Renal cortical epithelial cell (primary cell): ENCODE data around the gene GSKIP. TPM values are rescaled to one million over a fixed set of nuclear protein-coding genes. Genes with fewer than 3 reads are reported as not detected.
"Not testable (repeated sequence)": the region's sequence is repeated elsewhere in the genome, so short reads cannot be mapped to it uniquely, and the experiment has no call there.

ENCODE experiments used
- DNase-seq: peaks from one replicate; pipeline ENCODE4 v3.0.0-alpha.2; 2011; ENCODE audit warnings: low read depth
- total RNA-seq: library from RNA; depleted of rRNA; stranded (reverse); fragments of >200 nt; gene quantifications from 2 replicates; pipeline ENCODE4 v1.2.3, GENCODE V29; 2014

GSKIP gene, protein sequence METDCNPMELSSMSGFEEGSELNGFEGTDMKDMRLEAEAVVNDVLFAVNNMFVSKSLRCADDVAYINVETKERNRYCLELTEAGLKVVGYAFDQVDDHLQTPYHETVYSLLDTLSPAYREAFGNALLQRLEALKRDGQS
- total RNA-seq: 98.8 and 253 TPM in 2 replicates

GRCh38 chr14:96362965-96363750, at the start of gene GSKIP, which contains the start of gene ATG2B:
GSKIP (plus strand) TSS chr14:96363526; CDS start chr14:96382248, 18,722 bp downstream.
ATG2B (minus strand) TSS chr14:96363341; CDS start chr14:96362976, 365 bp downstream.
- peak; percentile 68 for DNase-seq

DNA sequence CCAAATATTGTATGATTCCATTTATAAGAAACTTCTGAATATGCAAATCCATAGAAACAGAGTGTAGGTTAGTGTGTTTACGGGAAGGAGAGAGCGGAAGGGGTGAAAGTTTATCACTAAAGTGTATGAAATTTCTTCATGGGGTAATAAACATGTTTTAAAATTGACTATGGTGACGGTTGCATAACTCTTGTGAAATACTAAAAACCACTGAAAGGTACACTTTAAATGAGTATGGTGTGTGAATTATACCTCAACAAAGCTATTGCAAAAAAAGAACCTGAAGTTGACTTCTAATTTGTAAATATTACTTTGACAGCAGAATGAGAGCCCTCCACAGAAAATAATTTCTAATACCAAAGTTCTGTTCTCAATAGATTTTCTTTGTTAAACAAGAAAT, 47.2 kb upstream of the GSKIP start:
- DNase-seq: no peak

GRCh38 chr14:96318836-96319235, 44.5 kb upstream of the GSKIP start:
- DNase-seq: no peak

GRCh38 chr14:96320605-96321004, 42.7 kb upstream of the GSKIP start:
- DNase-seq: no peak

DNA sequence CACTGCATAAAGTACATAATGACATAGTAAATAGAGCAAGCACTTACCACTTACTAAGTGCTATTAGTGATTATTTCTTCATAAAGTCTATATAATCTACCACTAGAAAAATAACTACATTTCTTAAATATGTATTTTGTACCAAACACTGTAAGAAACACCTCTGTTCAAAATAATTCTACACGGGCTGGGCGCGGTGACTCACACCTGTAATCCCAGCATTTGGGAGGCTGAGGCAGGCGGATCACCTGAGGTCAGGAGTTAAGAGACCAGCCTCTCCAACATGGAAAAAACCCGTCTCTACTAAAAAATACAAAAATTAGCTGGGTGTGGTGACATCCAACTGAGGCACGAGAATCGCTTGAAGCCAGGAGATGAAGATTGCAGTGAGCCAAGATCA, 39.1 kb upstream of the GSKIP start:
- DNase-seq: no peak

DNA sequence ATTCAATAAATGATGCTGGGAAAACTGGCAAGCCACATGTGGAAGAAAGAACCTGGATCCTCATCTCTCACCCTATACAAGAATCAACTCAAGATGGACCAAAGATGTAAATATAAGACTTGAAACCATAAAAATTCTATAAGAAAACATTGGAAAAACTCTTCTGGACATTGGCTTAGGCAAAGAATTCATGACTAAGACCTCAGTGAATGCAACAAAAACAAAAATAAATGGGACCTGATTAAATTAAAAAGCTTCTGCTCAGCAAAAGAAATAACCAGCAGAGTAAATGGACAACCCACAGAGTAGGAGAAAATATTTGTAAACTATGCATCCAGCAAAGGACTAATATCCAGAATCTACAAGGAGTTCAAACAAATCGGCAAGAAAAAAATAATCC, 24.8 kb upstream of the GSKIP start:
- DNase-seq: no peak

GRCh38 chr14:96341323-96341722, 22.0 kb upstream of the GSKIP start:
- DNase-seq: no peak

- DNase-seq: no peak
Measured at GRCh38 chr14:96345669-96346068, 17.7 kb upstream of the GSKIP start.

- DNase-seq: not testable (repeated sequence)
Measured at GRCh38 chr14:96347957-96348356, 15.4 kb upstream of the GSKIP start.

DNA sequence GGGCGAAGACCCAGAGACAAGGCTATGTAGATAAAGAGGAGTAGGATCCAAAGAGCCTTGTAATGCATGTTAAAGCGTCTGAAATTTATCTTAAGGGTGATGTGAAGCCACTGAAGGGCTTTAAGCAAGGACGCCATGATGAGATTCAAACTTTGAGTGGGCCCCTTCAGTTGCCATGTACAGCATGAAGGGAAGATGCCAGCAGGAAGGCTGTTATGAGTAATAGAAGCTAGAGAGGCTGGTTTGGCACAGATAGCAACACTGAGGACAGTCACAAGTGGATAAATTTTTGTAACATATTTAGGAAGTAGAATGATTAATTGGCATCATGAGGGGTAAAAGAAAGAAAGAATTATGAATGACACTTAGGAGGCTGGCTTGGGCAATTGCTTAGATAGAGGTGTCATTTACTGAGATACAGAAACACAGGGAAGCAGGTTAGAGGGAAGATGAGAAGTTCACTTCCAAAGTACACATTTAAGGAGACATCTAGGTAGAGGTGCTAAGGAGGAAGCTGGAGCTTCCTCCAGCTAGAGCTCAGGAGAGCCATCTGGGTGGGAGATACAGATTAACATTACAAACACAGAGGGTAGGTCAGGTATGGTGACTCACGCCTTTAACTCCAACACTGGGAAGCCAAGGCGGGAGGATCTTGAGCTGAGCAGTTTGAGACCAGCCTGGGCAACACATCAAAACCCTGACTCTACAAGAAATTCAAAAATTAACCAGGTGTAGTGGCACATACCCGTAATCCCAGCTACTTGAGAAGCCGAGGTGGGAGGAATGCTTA, 13.8 kb upstream of the GSKIP start:
- DNase-seq: peak; percentile 35

DNA sequence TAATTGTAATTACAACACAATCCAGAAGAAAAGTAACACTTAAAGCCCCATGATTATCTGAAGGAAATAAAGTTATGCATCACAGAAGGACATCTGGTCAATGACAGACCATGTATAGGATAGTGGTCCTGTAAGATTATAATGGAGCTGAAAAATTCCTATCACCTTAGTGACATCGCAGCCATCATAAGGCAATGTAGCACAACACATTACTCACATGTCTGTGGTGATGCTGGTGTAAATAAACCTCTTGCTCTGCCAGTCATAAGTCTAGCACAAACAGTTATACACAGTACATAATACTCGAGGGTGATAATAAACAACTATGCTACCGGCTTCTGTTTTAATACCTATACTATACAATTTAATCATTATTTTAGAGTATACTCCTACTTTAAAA, 11.3 kb upstream of the GSKIP start:
- DNase-seq: no peak

- no peak for DNase-seq
Measured at GRCh38 chr14:96352708-96353107, 10.6 kb upstream of the GSKIP start.

DNA sequence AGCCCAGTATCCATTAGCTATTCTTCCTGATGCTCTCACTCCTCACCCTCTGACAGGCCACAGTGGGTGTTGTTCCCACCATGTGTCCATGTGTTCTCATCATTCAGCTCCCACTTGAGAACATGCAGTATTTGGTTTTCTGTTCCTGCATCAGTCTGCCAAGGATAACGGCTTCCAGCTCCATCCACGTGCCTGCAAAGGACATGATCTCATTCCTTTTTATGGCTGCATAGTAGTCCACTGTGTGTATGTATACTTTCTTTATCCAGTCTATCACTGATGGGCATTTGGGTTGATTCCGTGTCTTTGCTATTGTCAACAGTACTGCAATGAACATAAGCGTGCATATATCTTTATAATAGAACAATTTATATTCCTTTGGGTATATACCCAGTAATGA, 9.1 kb upstream of the GSKIP start:
- no peak for DNase-seq

DNA sequence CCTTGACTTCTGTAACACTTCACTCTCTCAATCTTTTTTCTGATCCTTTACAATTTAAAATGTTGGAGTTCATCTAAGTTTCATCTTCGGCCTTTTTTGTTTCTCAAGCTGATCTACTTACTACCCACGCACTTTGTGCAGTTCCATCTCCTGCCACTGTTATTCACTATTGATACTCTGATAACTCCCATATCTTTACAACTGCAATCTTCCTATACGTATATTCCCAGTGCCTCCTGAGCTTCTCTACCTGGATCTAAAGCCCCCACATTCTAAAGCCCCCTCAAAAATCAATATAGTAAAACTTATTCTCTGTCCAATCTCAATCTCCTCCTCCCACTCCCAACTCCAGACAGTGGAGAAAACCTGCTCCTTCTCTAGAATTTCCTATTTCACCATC, 6.1 kb upstream of the GSKIP start:
- DNase-seq: no peak

DNA sequence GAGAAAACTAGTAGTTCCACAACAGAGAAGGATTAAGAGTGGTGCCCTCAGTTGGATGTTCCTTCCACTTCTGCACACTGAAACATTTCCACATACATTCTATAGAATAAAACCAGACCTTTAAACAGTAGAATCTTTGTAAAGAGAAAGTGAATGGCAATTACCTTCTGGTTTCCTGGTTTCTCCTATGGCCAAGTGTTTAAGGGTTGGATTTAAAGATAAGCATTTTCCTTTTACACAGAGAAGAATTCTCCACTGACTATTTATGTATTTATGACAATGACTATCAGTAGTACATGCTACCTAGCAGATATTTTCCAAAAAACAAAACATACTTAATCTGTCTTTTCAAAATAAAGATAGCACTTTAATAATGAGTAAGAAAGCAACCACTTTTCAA, 3.4 kb upstream of the GSKIP start:
- no peak for DNase-seq

GRCh38 chr14:96362071-96362964, 1.0 kb upstream of the GSKIP start:
- peak; percentile 74 for DNase-seq

GRCh38 chr14:96363751-96364336, 518 bp downstream of the GSKIP start:
- peak; percentile 71 for DNase-seq

GRCh38 chr14:96364962-96365361, 1.6 kb downstream of the GSKIP start:
- no peak for DNase-seq

DNA sequence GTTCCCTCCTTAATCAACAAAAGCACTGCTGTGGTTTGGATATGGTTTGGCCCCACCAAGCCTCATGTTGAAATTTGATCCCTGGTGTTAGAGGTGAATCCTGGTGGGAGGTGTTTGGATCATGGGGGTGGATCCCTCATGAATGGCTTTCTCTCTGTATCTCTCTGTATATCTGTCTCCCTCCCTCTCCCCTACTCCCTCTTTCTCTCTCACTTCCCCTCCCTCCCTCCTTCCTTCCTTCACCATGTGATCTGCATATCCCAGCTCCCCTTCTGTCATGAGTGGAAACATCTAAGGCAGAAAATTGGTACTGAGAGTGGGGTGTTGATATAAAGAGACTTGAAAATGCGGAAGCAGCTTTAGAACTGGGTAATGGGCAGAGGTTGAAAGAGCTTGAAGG, 5.2 kb downstream of the GSKIP start:
- DNase-seq: no peak

DNA sequence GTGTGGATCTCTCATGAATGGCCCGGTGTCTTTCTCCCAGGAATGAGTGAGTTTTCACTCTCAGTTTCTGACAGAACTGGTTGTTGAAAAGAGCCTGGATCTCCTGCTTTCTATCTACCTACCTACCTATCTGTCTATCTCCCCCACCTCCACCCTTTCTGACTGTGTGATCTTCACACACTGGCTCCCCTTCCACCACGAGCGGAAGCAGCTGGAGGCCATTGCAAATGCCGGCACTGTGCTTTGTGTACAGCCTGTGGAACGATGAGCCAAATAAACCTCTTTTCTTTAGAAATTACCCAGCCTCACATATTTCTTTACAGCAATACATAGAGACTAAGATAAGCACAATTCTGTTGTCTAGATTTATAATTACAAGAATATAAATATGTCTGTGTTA, 7.2 kb downstream of the GSKIP start:
- DNase-seq: no peak

DNA sequence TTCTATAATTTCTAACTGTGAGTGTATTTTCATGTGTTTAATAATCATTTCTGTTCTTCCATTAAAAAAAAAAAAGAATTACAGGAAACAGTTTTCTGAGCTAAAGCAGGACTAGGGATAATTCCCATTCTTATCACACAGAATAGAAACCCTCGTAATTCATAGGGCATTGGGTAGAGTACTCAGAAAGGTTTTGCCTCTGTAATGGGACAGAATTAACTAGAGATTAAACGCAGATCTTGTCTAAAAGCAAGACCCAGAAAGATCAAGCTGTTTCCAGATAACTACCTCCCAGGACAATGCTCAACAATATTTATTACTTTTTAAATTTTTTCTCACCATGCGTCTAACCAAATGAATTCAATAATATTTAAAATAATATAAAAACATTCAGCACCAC, 10.2 kb downstream of the GSKIP start:
- no peak for DNase-seq
